Measurements from ENCODE around the gene GEMIN2.
"Not testable (repeated sequence)": the region's sequence is repeated elsewhere in the genome, so short reads cannot be mapped to it uniquely, and the experiment has no call there.

- TF ChIP-seq CTCF (IDR thresholded peaks at IDR 0.05); ZFX (IDR thresholded peaks at IDR 0.05; ENCODE audit: borderline replicate concordance): not testable (repeated sequence)
These were observed 53.7 kb downstream of the GEMIN2 start for GRCh38 chr14:39167797-39168320.

Data from 22Rv1 (cell line).